Fibroblast of skin of abdomen (primary cell): ENCODE data around the gene SLC34A2.

Source experiments
- DNase-seq: peaks from one replicate; pipeline ENCODE4 v3.0.0-alpha.2; 2013

SLC34A2 gene

DNA sequence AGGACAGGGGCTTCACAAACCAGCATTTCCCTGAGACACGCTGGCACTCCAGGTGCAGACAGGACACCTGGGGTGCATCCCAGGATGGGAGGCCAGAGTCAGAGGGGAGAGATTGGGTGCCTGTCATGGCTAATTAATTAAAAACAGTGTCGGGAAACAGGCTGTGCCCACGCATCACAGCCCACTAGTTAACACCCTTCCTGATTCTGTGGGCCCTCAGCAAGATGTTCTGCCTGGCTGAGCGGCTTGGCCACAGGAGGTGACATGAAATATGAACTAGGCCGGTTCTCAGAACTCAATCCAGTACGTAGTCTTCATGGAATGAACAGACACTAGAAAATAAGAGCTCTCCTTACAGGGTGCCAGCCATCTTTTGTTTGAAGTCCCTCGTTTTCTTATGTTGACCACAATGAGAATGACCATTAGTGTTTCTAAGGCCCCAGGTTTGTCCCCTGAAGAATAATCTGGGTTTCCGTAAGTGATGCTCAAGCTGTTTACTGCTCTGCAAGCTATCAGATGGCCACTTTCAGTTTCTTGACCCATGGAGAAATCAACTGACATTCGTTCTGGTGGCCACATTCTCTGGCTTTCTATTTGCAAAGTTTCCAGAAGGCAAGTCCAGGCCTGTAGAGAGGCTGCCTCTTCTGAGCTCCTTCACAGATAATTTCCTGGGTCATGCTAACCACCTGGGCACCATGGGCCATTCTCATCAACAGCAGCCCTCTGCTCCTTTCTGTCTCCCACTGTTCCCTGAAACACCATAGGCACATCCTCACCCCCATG, 72.3 kb downstream of the SLC34A2 start:
- DNase-seq = no peak
